ENCODE data around the gene SMC4.

GRCh38 chr3:160372780-160373179, 26.7 kb upstream of the SMC4 start:
- TF ChIP-seq PKNOX1 (IDR thresholded peaks at IDR 0.05) = no peak
- no peak for TF ChIP-seq ELF4 (IDR thresholded peaks at IDR 0.05)
- TF ChIP-seq SP1 (IDR thresholded peaks at IDR 0.05) = no peak
